ENCODE data around the gene ARGLU1. TPM values are rescaled to one million over a fixed set of nuclear protein-coding genes. Genes with fewer than 3 reads are reported as not detected.

ARGLU1 gene, protein sequence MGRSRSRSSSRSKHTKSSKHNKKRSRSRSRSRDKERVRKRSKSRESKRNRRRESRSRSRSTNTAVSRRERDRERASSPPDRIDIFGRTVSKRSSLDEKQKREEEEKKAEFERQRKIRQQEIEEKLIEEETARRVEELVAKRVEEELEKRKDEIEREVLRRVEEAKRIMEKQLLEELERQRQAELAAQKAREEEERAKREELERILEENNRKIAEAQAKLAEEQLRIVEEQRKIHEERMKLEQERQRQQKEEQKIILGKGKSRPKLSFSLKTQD
- 96.9 and 100 TPM in 2 replicates for total RNA-seq (2021)
- long read RNA-seq, full-length matches to known transcripts: 426 of 513 reads
- long read RNA-seq, partial matches to known transcripts: 61 of 513 reads
- long read RNA-seq, other reads (novel, unspliced or antisense): 26 of 513 reads

DNA sequence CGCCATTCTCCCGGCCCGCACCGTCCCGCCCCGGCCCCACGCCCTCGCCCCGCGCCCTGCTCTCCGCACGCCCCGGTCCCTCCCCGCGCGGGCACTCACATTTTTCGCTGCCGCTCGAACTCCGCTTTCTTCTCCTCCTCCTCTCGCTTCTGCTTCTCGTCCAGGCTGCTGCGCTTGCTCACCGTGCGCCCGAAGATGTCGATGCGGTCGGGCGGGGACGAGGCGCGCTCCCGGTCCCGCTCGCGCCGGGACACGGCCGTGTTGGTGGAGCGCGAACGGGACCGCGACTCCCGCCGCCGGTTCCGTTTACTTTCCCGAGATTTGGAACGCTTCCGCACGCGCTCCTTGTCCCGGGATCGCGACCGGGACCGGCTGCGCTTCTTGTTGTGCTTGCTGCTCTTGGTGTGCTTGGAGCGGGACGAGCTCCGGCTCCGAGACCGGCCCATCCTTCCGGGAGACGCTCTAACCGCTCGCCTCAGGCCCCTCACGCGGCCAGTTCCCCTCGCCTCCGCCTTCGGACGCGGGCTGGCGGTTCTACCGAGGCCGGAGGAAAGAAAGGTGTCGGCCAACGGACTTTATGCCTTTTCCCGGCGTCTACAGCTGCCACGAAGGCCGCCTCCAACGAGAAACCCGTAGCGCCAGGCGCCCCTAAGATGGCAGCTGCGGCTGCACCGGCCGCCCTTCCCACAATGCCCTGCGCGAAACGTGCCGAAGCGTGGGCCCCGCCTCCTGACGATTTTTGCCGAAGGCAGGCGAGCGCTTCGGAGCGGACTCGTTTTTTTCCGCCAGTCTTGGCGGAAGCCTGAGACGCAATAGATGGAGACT lies at the start of gene ARGLU1:
Gene ARGLU1, minus strand, starts transcription at position 664 of the 825 bp plus-strand sequence. Its CDS starts 218 bp downstream, at position 446.
- no peaks in the 10 kb centered on the region for H3K27me3 ChIP-seq (ENCODE audit: insufficient read depth, low read length)
- H4K91ac ChIP-seq (ENCODE audit: insufficient read length, low read depth, low read length): peak within 1 kb of the TSS; percentile 78
- no peak within 1 kb of the TSS for H2AK5ac ChIP-seq (ENCODE audit: insufficient read length, low read length)
- H3K9me3 ChIP-seq (ENCODE audit: control insufficient read depth, low read depth, low read length): no peaks in the 10 kb centered on the region
- H2AFZ ChIP-seq (ENCODE audit: low read length): peak within 1 kb of the TSS; percentile 96
- no peaks in the 10 kb centered on the region for H3K79me1 ChIP-seq (ENCODE audit: insufficient read depth, low read depth, low read length, poor library complexity, severe bottlenecking)
- peak within 1 kb of the TSS; percentile 75 for H3K4me2 ChIP-seq (ENCODE audit: insufficient read depth, insufficient read length, low read length)
- Mint-ChIP-seq H3K9me3 (no peaks in the 10 kb centered on the region), H3K27me3 (ENCODE audit: low read depth) (no peaks in the 10 kb centered on the region), H3K4me1 (peaks cover 49 to 52% of the 10 kb centered on the region in 2 experiments), H3K36me3 (ENCODE audit: insufficient read depth in 1 of 3, low read depth in 3 of 3) (peaks cover 0 to 7% (median 7%) of the 10 kb centered on the region in 3 experiments; a peak in 6 of 7 replicates), H3K27ac (peak within 1 kb of the TSS; percentile 96 to 99 (median 98)), H3K4me3 (peak within 1 kb of the TSS; percentile 97 to 99)
- H3K4ac ChIP-seq (ENCODE audit: low read depth, low read length): peak within 1 kb of the TSS; percentile 7
- H2BK120ac ChIP-seq (ENCODE audit: low read depth, low read length, poor library complexity, severe bottlenecking): no peak within 1 kb of the TSS
- no peak within 1 kb of the TSS for H3T11ph ChIP-seq (ENCODE audit: low read length)
- H4K5ac ChIP-seq (ENCODE audit: insufficient read length, low read depth, low read length): peak within 1 kb of the TSS; percentile 87
- peaks cover 14% of the 10 kb centered on the region for H3K23me2 ChIP-seq (ENCODE audit: insufficient read length, low read depth, low read length, poor library complexity, severe bottlenecking)
- peak within 1 kb of the TSS; percentile 100 for H3K9ac ChIP-seq (ENCODE audit: extremely low read depth, insufficient read length, low read length)
- TF ChIP-seq, protein P1, sequence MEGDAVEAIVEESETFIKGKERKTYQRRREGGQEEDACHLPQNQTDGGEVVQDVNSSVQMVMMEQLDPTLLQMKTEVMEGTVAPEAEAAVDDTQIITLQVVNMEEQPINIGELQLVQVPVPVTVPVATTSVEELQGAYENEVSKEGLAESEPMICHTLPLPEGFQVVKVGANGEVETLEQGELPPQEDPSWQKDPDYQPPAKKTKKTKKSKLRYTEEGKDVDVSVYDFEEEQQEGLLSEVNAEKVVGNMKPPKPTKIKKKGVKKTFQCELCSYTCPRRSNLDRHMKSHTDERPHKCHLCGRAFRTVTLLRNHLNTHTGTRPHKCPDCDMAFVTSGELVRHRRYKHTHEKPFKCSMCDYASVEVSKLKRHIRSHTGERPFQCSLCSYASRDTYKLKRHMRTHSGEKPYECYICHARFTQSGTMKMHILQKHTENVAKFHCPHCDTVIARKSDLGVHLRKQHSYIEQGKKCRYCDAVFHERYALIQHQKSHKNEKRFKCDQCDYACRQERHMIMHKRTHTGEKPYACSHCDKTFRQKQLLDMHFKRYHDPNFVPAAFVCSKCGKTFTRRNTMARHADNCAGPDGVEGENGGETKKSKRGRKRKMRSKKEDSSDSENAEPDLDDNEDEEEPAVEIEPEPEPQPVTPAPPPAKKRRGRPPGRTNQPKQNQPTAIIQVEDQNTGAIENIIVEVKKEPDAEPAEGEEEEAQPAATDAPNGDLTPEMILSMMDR (conservative IDR thresholded peaks at IDR 0.05): no peak
- H3K56ac ChIP-seq (ENCODE audit: insufficient read length, low read depth, low read length): peak within 1 kb of the TSS; percentile 10
- peak; percentile 92 for DNase-seq
- H3K4me1 ChIP-seq (ENCODE audit: insufficient read depth, low read length): peaks cover 6% of the 10 kb centered on the region
- peak within 1 kb of the TSS; percentile 97 for H3K14ac ChIP-seq (ENCODE audit: insufficient read depth, low read length)
- no peak within 1 kb of the TSS for H2BK12ac ChIP-seq (ENCODE audit: insufficient read length, low read depth, low read length)
- H3K79me2 ChIP-seq (ENCODE audit: insufficient read depth, low read length): peaks cover 46% of the 10 kb centered on the region
- H4K8ac ChIP-seq (replicated peaks; ENCODE audit: insufficient read length, low read depth, low read length): peak within 1 kb of the TSS; percentile 9
- peak within 1 kb of the TSS; percentile 100 for H3K18ac ChIP-seq (ENCODE audit: insufficient read length, low read depth, low read length)
- no CpG with 5 or more reads among the region's 108 CpGs for WGBS (ENCODE audit: extremely low coverage, insufficient read length, low lambda C conversion rate)
- no peak within 1 kb of the TSS for H2BK15ac ChIP-seq (ENCODE audit: low read depth, low read length)
- peak within 1 kb of the TSS; percentile 63 for H3K23ac ChIP-seq (ENCODE audit: insufficient read length, low read depth, low read length)
- peak within 1 kb of the TSS; percentile 20 for H2BK5ac ChIP-seq (ENCODE audit: insufficient read length, low read length)
- peak within 1 kb of the TSS; percentile 59 for H3K27ac ChIP-seq (ENCODE audit: insufficient read length, low read depth, low read length)
- no peaks in the 10 kb centered on the region for H4K20me1 ChIP-seq (ENCODE audit: control insufficient read depth, insufficient read depth, insufficient read length)
- H2BK20ac ChIP-seq (ENCODE audit: low read depth, low read length, poor library complexity, severe bottlenecking): no peak within 1 kb of the TSS
